K562 (cell line): ENCODE data around the gene CACNA1C. TPM values are rescaled to one million over a fixed set of nuclear protein-coding genes. Genes with fewer than 3 reads are reported as not detected.

Experiments used
- ATAC-seq: fragments of 200-7000 bp; cut with Tn5 transposase; 3 replicates; pipeline ENCODE4 v1.9.1; 2020; ENCODE audit warnings: moderate library complexity
- BruUV-seq: library from RNA; stranded (reverse); fragments of 400-500 nt; replicated peaks from 2 replicates; lab custom pipeline; 2021; lab: Mats Ljungman, UMichigan
- CTCF ChIA-PET: fragments of 300-600 bp; formaldehyde crosslinking; extraction: SDS; loops from one replicate; lab custom pipeline; 2021; ENCODE audit warnings: low intra/inter-chr PET ratio; lab: Yijun Ruan, JAX
- POLR2A ChIA-PET: fragments of 300-600, 350-650 bp; sonication (Branson Sonifier 250); formaldehyde crosslinking; extraction: SDS; loops from one replicate; lab custom pipeline; 2021; ENCODE audit warnings: antibody characterized with exemption, inconsistent platforms; lab: Yijun Ruan, JAX
- DNase-seq, 4 experiments: peaks; one replicate each; pipeline versions ENCODE4 v3.0.0 to v3.0.0-alpha.2; 2011 to 2018; ENCODE audit warnings: low spot score in 3 of 4, mixed read lengths in 3 of 4; ENCODE audit errors: extremely low read depth in 1 of 4
- FAIRE-seq: peaks from 2 replicates; lab custom pipeline; 2011; peaks lifted over from hg19 to GRCh38; lab: Jason Lieb, UNC
- H2AFZ ChIP-seq: 2 replicates; pipeline ENCODE4 v1.6.0; 2011; ENCODE audit warnings: low read depth, low read length, control low read depth, inconsistent platforms
- H3K27ac ChIP-seq: fragments of 200-600 bp; 3 replicates; pipeline ENCODE4 v1.8.0; 2011; ENCODE audit warnings: low read depth, mild to moderate bottlenecking, control low read depth, inconsistent platforms, low read length, moderate library complexity, mixed read lengths; ENCODE audit errors: extremely low read depth
- H3K27me3 ChIP-seq, 2 experiments: fragments of 300-600 bp in 1 of 2; 2 replicates in 1 of 2; 3 replicates in 1 of 2; pipeline versions ENCODE4 v1.6.0 to v1.8.0; 2011; ENCODE audit warnings: inconsistent platforms in 2 of 2, low read length in 2 of 2, mild to moderate bottlenecking in 1 of 2, mixed read lengths in 1 of 2, moderate library complexity in 1 of 2; ENCODE audit not compliant: control insufficient read depth in 2 of 2, insufficient read depth in 2 of 2
- H3K36me3 ChIP-seq: fragments of 300-600 bp; 3 replicates; pipeline ENCODE4 v1.8.0; 2011; ENCODE audit warnings: mild to moderate bottlenecking, low read length, inconsistent platforms; ENCODE audit not compliant: control insufficient read depth, insufficient read depth
- H3K4me1 ChIP-seq, 2 experiments: fragments of 200-600 bp in 1 of 2; replicated peaks in 1 of 2; 2 replicates in 1 of 2; 3 replicates in 1 of 2; pipeline versions ENCODE4 v1.5.1 to v1.8.0; 2011; ENCODE audit warnings: inconsistent platforms in 2 of 2, low read length in 2 of 2, mild to moderate bottlenecking in 1 of 2, mixed read lengths in 1 of 2, moderate library complexity in 1 of 2; ENCODE audit not compliant: control insufficient read depth in 2 of 2, insufficient read depth in 2 of 2
- H3K4me2 ChIP-seq: 2 replicates; pipeline ENCODE4 v1.6.1; 2011; ENCODE audit warnings: low read length, control low read depth, inconsistent platforms, mixed read lengths; ENCODE audit not compliant: insufficient read depth
- H3K4me3 ChIP-seq: fragments of 200-600 bp; sonication (generic), shearing (Covaris generic); 2 replicates; pipeline ENCODE4 v1.5.1; 2016; ENCODE audit warnings: control low read depth, inconsistent platforms
- H3K79me2 ChIP-seq: fragments of 200-600 bp; 3 replicates; pipeline ENCODE4 v1.8.0; 2011; ENCODE audit warnings: low read length, inconsistent platforms; ENCODE audit not compliant: control insufficient read depth, insufficient read depth
- H3K9ac ChIP-seq, 2 experiments: 2 replicates each; pipeline versions ENCODE4 v1.6.0 to v1.6.1; 2011; ENCODE audit warnings: low read depth in 2 of 2, low read length in 2 of 2, control low read depth in 1 of 2, inconsistent platforms in 1 of 2, mild to moderate bottlenecking in 1 of 2, mixed read lengths in 1 of 2; ENCODE audit not compliant: insufficient read depth in 1 of 2
- H3K9me1 ChIP-seq: one replicate; pipeline ENCODE4 v1.6.0; 2011; ENCODE audit warnings: inconsistent platforms, mild to moderate bottlenecking, low read length, moderate library complexity; ENCODE audit not compliant: control insufficient read depth, insufficient read depth
- H3K9me3 ChIP-seq: replicated peaks from 2 replicates; pipeline ENCODE4 v1.5.1; 2011; ENCODE audit warnings: low read depth, low read length, inconsistent platforms; ENCODE audit not compliant: control insufficient read depth, insufficient read depth
- H4K20me1 ChIP-seq: replicated peaks from 2 replicates; pipeline ENCODE4 v1.6.1; 2011; ENCODE audit warnings: low read length, inconsistent platforms, mixed read lengths; ENCODE audit not compliant: control insufficient read depth, insufficient read depth
- CBX3 ChIP-seq, 2 experiments: IDR thresholded peaks; 1 replicate in 1 of 2; 2 replicates in 1 of 2; pipeline ENCODE4 v1.6.1; 2012; ENCODE audit warnings: inconsistent platforms in 2 of 2, low read length in 2 of 2, borderline replicate concordance in 1 of 2, control low read depth in 1 of 2
- DDX20 ChIP-seq: fragments of 450-650 bp; IDR thresholded peaks from 2 replicates; pipeline ENCODE4 v1.6.1; 2016; ENCODE audit warnings: missing genetic modification characterization, low read depth, mild to moderate bottlenecking, missing compliant biosample characterization, moderate library complexity
- MEF2A ChIP-seq: IDR thresholded peaks from 2 replicates; pipeline ENCODE4 v1.6.1; 2011; ENCODE audit warnings: low read depth, mild to moderate bottlenecking, low read length, moderate library complexity; ENCODE audit not compliant: control insufficient read depth
- NEUROD1 ChIP-seq: fragments of 150-350 bp; IDR thresholded peaks from 2 replicates; pipeline ENCODE4 v1.6.1; 2014; ENCODE audit warnings: borderline replicate concordance, low read length, low read depth; ENCODE audit not compliant: partially characterized antibody
- PTRF ChIP-seq: fragments of 450-650 bp; IDR thresholded peaks from 2 replicates; pipeline ENCODE4 v1.6.1; 2016; ENCODE audit warnings: mild to moderate bottlenecking, missing genetic modification characterization, missing compliant biosample characterization
- RBM34 ChIP-seq: fragments of 200-400 bp; formaldehyde crosslinking; IDR thresholded peaks from 2 replicates; pipeline ENCODE4 v1.6.1; 2018; ENCODE audit warnings: low read length, borderline replicate concordance; ENCODE audit not compliant: insufficient read depth
- TCF7 ChIP-seq: sonication (generic); IDR thresholded peaks from 2 replicates; pipeline ENCODE4 v1.6.1; 2016; ENCODE audit warnings: antibody characterized with exemption, borderline replicate concordance
- XRCC5 ChIP-seq: fragments of 200-400 bp; formaldehyde crosslinking; IDR thresholded peaks from 2 replicates; pipeline ENCODE4 v1.6.1; 2017; ENCODE audit warnings: low read depth, mild to moderate bottlenecking, low read length
- ZNF140 ChIP-seq: fragments of 250-450 bp; sonication (Bioruptor Pico); IDR thresholded peaks from 2 replicates; pipeline ENCODE4 v1.8.0; 2021; ENCODE audit warnings: moderate library complexity, mild to moderate bottlenecking, inconsistent platforms
- WGBS: fragments of 100-300 bp; shearing (Covaris generic); methylation state at CpG from one replicate; pipeline ENCODE4 v1.1.6; 2016; ENCODE audit warnings: low coverage, mixed read lengths; ENCODE audit not compliant: insufficient coverage; ENCODE audit errors: missing lambda C conversion rate; 5-methylcytosine and 5-hydroxymethylcytosine counted together
- in situ Hi-C: fragments of 300-500 bp; cut with MboI; formaldehyde crosslinking; loops from 4 replicates; pipeline ENCODE4 v1.15.0; 2018; ENCODE audit warnings: inconsistent platforms, mixed read lengths
- intact Hi-C: fragments of 100-400 bp; cut with micrococcal nuclease; formaldehyde crosslinking; loops from 2 replicates; pipeline ENCODE4 v1.14.2; 2022
- polyA plus RNA-seq, 8 experiments: library from polyadenylated mRNA; depleted of rRNA in 4 of 8; stranded (reverse) in 5 of 8; unstranded in 3 of 8; fragments of >200 nt; fragmentation: Nextera tagmentation in 2 of 8; fragmentation: Illumina TruSeq in 1 of 8; extraction: Ambion mirVana in 2 of 8; extraction: Trizol in 1 of 8; gene quantifications; 2 replicates each; pipeline versions ENCODE4 v1.2.1 to v1.2.3, GENCODE V29; 2011 to 2014; ENCODE audit warnings: inconsistent platforms in 1 of 8, missing spikeins in 1 of 8
- total RNA-seq, 7 experiments: library from RNA; depleted of rRNA in 6 of 7; stranded (reverse); fragments of >200 nt in 6 of 7; fragmentation: Illumina TruSeq in 2 of 7; extraction: Trizol in 2 of 7; gene quantifications; 2 replicates each; pipeline versions ENCODE4 v1.2.1 to v1.2.3, GENCODE V29; 2011 to 2021; ENCODE audit warnings: low replicate concordance in 1 of 7
- TF ChIP-seq, protein P1 (sequence below): sonication (generic); formaldehyde crosslinking; IDR thresholded peaks from 2 replicates; pipeline ENCODE4 v1.8.0; 2023; ENCODE audit warnings: missing genetic modification reagents, mild to moderate bottlenecking, borderline replicate concordance
- TF ChIP-seq, protein P2 (sequence below): sonication (generic); formaldehyde crosslinking; IDR thresholded peaks from 2 replicates; pipeline ENCODE4 v1.8.1; 2023; ENCODE audit warnings: mild to moderate bottlenecking, missing genetic modification reagents
- TF ChIP-seq, protein P3 (sequence below), 2 experiments: fragments of 250-450 bp in 1 of 2; fragments of 450-650 bp in 1 of 2; sonication (Bioruptor Pico) in 1 of 2; IDR thresholded peaks; 2 replicates each; pipeline versions ENCODE4 v1.6.1 to v1.8.0; 2016 to 2021; ENCODE audit warnings: mild to moderate bottlenecking in 2 of 2, moderate library complexity in 2 of 2, missing compliant biosample characterization in 1 of 2, missing genetic modification characterization in 1 of 2

Gene CACNA1C
- total and polyA plus RNA-seq, 9 of the 15 experiments (the other 6 are each of a cell fraction or from before 2014, with no cell fraction given): not detected

DNA sequence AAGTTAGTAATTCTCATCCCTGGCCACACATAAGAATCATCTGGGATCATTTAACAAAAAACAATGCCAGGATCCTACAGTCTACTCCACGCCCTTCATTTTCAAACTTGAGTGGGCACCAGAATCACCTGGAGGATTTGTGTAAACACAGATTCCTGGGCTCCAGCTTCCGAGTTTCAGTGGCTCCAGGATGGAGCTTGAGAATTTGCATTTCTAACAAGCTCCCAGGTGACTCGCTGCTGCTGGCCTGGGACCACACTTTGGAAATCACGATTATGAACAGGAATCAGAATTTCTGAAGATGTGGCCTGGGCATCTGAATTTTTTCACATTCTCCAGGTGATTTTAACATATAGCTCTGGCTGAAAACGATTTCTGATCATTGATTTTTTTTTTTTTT lies 234.8 kb downstream of the CACNA1C start:
- TF ChIP-seq RBM34: no peak
- TF ChIP-seq, protein P1, sequence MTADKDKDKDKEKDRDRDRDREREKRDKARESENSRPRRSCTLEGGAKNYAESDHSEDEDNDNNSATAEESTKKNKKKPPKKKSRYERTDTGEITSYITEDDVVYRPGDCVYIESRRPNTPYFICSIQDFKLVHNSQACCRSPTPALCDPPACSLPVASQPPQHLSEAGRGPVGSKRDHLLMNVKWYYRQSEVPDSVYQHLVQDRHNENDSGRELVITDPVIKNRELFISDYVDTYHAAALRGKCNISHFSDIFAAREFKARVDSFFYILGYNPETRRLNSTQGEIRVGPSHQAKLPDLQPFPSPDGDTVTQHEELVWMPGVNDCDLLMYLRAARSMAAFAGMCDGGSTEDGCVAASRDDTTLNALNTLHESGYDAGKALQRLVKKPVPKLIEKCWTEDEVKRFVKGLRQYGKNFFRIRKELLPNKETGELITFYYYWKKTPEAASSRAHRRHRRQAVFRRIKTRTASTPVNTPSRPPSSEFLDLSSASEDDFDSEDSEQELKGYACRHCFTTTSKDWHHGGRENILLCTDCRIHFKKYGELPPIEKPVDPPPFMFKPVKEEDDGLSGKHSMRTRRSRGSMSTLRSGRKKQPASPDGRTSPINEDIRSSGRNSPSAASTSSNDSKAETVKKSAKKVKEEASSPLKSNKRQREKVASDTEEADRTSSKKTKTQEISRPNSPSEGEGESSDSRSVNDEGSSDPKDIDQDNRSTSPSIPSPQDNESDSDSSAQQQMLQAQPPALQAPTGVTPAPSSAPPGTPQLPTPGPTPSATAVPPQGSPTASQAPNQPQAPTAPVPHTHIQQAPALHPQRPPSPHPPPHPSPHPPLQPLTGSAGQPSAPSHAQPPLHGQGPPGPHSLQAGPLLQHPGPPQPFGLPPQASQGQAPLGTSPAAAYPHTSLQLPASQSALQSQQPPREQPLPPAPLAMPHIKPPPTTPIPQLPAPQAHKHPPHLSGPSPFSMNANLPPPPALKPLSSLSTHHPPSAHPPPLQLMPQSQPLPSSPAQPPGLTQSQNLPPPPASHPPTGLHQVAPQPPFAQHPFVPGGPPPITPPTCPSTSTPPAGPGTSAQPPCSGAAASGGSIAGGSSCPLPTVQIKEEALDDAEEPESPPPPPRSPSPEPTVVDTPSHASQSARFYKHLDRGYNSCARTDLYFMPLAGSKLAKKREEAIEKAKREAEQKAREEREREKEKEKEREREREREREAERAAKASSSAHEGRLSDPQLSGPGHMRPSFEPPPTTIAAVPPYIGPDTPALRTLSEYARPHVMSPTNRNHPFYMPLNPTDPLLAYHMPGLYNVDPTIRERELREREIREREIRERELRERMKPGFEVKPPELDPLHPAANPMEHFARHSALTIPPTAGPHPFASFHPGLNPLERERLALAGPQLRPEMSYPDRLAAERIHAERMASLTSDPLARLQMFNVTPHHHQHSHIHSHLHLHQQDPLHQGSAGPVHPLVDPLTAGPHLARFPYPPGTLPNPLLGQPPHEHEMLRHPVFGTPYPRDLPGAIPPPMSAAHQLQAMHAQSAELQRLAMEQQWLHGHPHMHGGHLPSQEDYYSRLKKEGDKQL: no peak
- TF ChIP-seq XRCC5: no peak
- no peak for TF ChIP-seq NEUROD1
- no peak for TF ChIP-seq ZNF140 (CRISPR knock-in tag)
- no peak for TF ChIP-seq MEF2A
- TF ChIP-seq PTRF (tag): no peak
- no peak for TF ChIP-seq DDX20 (tag)
- TF ChIP-seq, protein P2, sequence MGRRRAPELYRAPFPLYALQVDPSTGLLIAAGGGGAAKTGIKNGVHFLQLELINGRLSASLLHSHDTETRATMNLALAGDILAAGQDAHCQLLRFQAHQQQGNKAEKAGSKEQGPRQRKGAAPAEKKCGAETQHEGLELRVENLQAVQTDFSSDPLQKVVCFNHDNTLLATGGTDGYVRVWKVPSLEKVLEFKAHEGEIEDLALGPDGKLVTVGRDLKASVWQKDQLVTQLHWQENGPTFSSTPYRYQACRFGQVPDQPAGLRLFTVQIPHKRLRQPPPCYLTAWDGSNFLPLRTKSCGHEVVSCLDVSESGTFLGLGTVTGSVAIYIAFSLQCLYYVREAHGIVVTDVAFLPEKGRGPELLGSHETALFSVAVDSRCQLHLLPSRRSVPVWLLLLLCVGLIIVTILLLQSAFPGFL (CRISPR knock-in tag): no peak
- TF ChIP-seq CBX3 (IDR thresholded peaks at IDR 0.05; ENCODE audit: borderline replicate concordance in 1 of 2, low read length in 2 of 2): no peak
- no peak for TF ChIP-seq TCF7
- TF ChIP-seq, protein P3, sequence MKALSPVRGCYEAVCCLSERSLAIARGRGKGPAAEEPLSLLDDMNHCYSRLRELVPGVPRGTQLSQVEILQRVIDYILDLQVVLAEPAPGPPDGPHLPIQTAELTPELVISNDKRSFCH (CRISPR knock-in tag; IDR thresholded peaks at IDR 0.05): no peak
- TF ChIP-seq, protein P3 (tag; IDR thresholded peaks at IDR 0.05): no peak

More for the DNA sequence above, 234.8 kb downstream of the CACNA1C start:
- in situ Hi-C loops: loop anchor here (25.0 kb wide), 1 partner anchor 225 kb away; the partner anchor contains the start of gene CACNA1C
- no peaks in the 10 kb centered on the region for H3K9me1 ChIP-seq
- BruUV-seq: no TSS peak
- no peak overlapping the region for H3K27ac ChIP-seq
- intact Hi-C loops: no loop called here
- DNase-seq (no peak), ATAC-seq (no peak), FAIRE-seq (no peak)
- H4K20me1 ChIP-seq: no peaks in the 10 kb centered on the region
- CTCF ChIA-PET: interaction anchor here (0.7 kb wide), 1 partner anchor 220 kb away, joined by 4 read pairs; no protein-coding TSS in a partner anchor
- no peak overlapping the region for H3K9ac ChIP-seq
- H3K4me3 ChIP-seq: no peak overlapping the region
- H2AFZ ChIP-seq: no peak overlapping the region
- no peaks in the 10 kb centered on the region for H3K4me1 ChIP-seq
- no peak overlapping the region for H3K4me2 ChIP-seq
- POLR2A ChIA-PET: interaction anchor here (1.0 to 1.1 kb wide), 2 partner anchors 9 to 18 kb away, joined by 3 to 4 read pairs; no protein-coding TSS in a partner anchor
- H3K27me3 ChIP-seq: peaks cover 8 to 33% of the 10 kb centered on the region in 2 experiments; a peak in 3 of 5 replicates
- WGBS: 0% methylated on average over 4 of the region's 5 CpGs
- H3K9me3 ChIP-seq: no peaks in the 10 kb centered on the region
- H3K36me3 ChIP-seq: no peaks in the 10 kb centered on the region
- no peaks in the 10 kb centered on the region for H3K79me2 ChIP-seq
